B cell (primary cell): Measurements from ENCODE around the gene FAM83G.

Source experiments
- EZH2 ChIP-seq: IDR thresholded peaks from 2 replicates; pipeline ENCODE4 v1.6.1; 2012; ENCODE audit warnings: borderline replicate concordance, low read depth, mild to moderate bottlenecking, moderate library complexity, low read length; ENCODE audit not compliant: insufficient read depth, poor library complexity, severe bottlenecking
- TF ChIP-seq, protein P1 (sequence below): fragments of 200-600 bp; IDR thresholded peaks from one replicate; pipeline ENCODE4 v1.8.0; 2022; ENCODE audit warnings: antibody characterized with exemption, mild to moderate bottlenecking

DNA sequence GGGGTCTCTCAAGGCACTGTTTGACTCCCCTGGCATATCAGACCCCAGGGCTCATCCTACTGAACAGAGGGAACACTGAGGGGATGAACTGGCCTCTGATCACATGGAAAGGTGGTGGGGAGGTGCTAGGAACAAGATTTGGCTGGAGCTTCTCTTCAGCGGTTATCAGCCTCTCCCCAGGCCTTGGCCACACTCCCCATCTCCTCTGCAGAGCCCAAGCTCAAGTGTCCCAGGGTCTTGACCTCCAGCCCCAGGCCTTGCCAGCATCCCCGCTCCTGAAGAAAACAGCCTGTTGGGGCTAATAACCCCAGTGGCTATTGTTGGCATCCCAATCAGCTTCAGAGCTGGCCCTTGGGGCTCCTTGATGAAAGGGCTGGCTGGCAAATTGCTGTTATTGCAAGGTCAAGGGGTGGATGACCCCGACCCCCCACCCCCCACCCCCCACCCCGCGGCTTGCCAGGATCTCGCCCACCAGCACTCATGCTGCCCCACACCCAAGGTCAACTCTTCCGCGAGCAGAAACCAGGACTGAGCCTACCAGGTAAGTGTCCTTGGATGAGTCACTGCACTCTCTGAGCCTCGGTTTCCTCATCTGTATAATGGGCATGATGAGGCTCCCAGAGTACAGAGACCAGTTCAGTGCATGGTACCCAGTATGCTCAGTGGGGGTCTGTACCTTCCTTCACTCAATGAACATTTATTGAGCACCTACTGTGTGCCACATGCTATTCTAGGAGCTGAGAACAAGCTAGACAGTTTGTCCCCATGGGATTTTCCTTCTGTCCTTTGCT is 18.8 kb upstream of the FAM83G start:
- TF ChIP-seq, protein P1, sequence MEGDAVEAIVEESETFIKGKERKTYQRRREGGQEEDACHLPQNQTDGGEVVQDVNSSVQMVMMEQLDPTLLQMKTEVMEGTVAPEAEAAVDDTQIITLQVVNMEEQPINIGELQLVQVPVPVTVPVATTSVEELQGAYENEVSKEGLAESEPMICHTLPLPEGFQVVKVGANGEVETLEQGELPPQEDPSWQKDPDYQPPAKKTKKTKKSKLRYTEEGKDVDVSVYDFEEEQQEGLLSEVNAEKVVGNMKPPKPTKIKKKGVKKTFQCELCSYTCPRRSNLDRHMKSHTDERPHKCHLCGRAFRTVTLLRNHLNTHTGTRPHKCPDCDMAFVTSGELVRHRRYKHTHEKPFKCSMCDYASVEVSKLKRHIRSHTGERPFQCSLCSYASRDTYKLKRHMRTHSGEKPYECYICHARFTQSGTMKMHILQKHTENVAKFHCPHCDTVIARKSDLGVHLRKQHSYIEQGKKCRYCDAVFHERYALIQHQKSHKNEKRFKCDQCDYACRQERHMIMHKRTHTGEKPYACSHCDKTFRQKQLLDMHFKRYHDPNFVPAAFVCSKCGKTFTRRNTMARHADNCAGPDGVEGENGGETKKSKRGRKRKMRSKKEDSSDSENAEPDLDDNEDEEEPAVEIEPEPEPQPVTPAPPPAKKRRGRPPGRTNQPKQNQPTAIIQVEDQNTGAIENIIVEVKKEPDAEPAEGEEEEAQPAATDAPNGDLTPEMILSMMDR: no peak
- TF ChIP-seq EZH2: no peak
